Tibial nerve (tissue), 4 donors: ENCODE data around the gene CDH13. TPM values are rescaled to one million over a fixed set of nuclear protein-coding genes. Genes with fewer than 3 reads are reported as not detected.

Source experiments
- DNase-seq, 2 donors: peaks; one replicate each; pipeline ENCODE4 v3.0.0-alpha.2; 2019; ENCODE audit warnings: low spot score in 2 of 2
- H3K27ac ChIP-seq, 4 donors: fragments of 200-600 bp; sonication (generic) in 3 of 4; one replicate each; pipeline ENCODE4 v1.5.1; 2017 to 2019; ENCODE audit warnings: mild to moderate bottlenecking in 1 of 4
- H3K27me3 ChIP-seq, 2 donors: fragments of 200-600 bp; sonication (generic) in 1 of 2; one replicate each; pipeline versions ENCODE4 v1.5.1 to v1.6.0; 2017 to 2019
- H3K36me3 ChIP-seq, 3 donors: fragments of 200-600 bp; sonication (generic); one replicate each; pipeline ENCODE4 v1.5.1; 2018 to 2019
- H3K4me1 ChIP-seq, 4 donors: fragments of 200-600 bp; sonication (generic) in 3 of 4; one replicate each; pipeline ENCODE4 v1.5.1; 2017 to 2019
- H3K4me3 ChIP-seq, 4 donors: fragments of 200-600 bp; sonication (generic) in 3 of 4; one replicate each; pipeline ENCODE4 v1.5.1; 2017 to 2019; ENCODE audit warnings: mild to moderate bottlenecking in 1 of 4, moderate library complexity in 1 of 4
- H3K9me3 ChIP-seq, 4 donors: fragments of 200-600 bp; sonication (generic) in 3 of 4; one replicate each; pipeline ENCODE4 v1.5.1; 2017 to 2019
- CTCF ChIP-seq, 5 experiments: fragments of 200-600 bp in 3 of 5; fragments of 450-650 bp in 2 of 5; sonication (generic) in 3 of 5; IDR thresholded peaks; one replicate each; pipeline ENCODE4 v1.5.1; 2016 to 2019; ENCODE audit warnings: antibody characterized with exemption in 5 of 5, mild to moderate bottlenecking in 3 of 5, moderate library complexity in 2 of 5
- EP300 ChIP-seq, 2 donors: sonication (generic); formaldehyde crosslinking; IDR thresholded peaks; one replicate each; pipeline ENCODE4 v1.6.1; 2017; ENCODE audit warnings: antibody characterized with exemption in 2 of 2, mild to moderate bottlenecking in 1 of 2
- POLR2A ChIP-seq, 2 donors: fragments of 450-650 bp; IDR thresholded peaks; one replicate each; pipeline ENCODE4 v1.6.1; 2017; ENCODE audit warnings: antibody characterized with exemption in 2 of 2, mild to moderate bottlenecking in 2 of 2, moderate library complexity in 2 of 2
- WGBS, 2 donors: methylation state at CpG; one replicate each; pipeline ENCODE4 v1.1.5; 2018; 5-methylcytosine and 5-hydroxymethylcytosine counted together
- total RNA-seq, 4 donors: library from RNA; depleted of rRNA; stranded (reverse); fragments of >200 nt; gene quantifications; one replicate each; pipeline ENCODE4 v1.1.0, GENCODE V29; 2016

CDH13 gene
- total RNA-seq, 4 donors from 2014 or later: 4.1 to 14.4 (median 5.8) TPM

- H3K27ac ChIP-seq: no peak overlapping the region
- H3K4me3 ChIP-seq: no peak overlapping the region
- DNase-seq: no peak
- 93 to 95% methylated on average over 6 of the region's 6 CpGs for WGBS, 2 donors
- no peaks in the 10 kb centered on the region for H3K4me1 ChIP-seq
- H3K27me3 ChIP-seq: no peaks in the 10 kb centered on the region
- no peaks in the 10 kb centered on the region for H3K36me3 ChIP-seq
- H3K9me3 ChIP-seq: peaks cover 0 to 10% (median 0%) of the 10 kb centered on the region in 4 donors
- TF ChIP-seq EP300 (IDR thresholded peaks at IDR 0.05) (no peak), POLR2A (IDR thresholded peaks at IDR 0.05) (no peak), CTCF (IDR thresholded peaks at IDR 0.05) (no peak)
These were observed 499.3 kb downstream of the CDH13 start for GRCh38 chr16:83125999-83126568.

GRCh38 chr16:83128041-83128440 lies 501.3 kb downstream of the CDH13 start:
- Histone ChIP-seq H3K4me3 (no peak overlapping the region), H3K27ac (no peak overlapping the region), H3K4me1 (no peaks in the 10 kb centered on the region), H3K27me3 (no peaks in the 10 kb centered on the region), H3K9me3 (peaks cover 0 to 10% (median 0%) of the 10 kb centered on the region in 4 donors), H3K36me3 (no peaks in the 10 kb centered on the region)
- DNase-seq: no peak
- TF ChIP-seq CTCF (IDR thresholded peaks at IDR 0.05) (no peak), EP300 (IDR thresholded peaks at IDR 0.05) (no peak), POLR2A (IDR thresholded peaks at IDR 0.05) (no peak)
- 67 to 90% methylated on average over 6 of the region's 6 CpGs for WGBS, 2 donors

DNA sequence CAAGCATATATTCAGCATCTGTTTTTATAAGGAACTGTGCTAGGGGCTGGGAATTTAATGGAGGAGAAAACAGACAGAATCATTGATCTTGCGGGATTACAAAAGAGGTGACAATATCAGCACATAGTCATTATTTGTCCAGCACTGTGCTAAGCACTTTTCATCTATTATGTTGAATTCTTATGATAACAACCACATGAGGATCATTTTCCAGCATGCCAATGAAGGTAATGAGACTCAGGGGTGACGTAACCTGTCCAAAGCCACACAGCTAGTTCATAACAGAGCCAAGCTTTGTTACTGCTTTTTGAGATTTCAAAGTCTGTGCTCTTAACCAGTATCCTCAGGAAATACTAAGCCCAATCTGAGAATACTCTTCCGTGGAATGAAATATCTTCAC lies 503.3 kb downstream of the CDH13 start:
- no peak for DNase-seq
- Histone ChIP-seq H3K4me3 (no peak overlapping the region), H3K9me3 (peaks cover 0 to 10% (median 0%) of the 10 kb centered on the region in 4 donors), H3K27me3 (no peaks in the 10 kb centered on the region), H3K27ac (no peak overlapping the region), H3K4me1 (no peaks in the 10 kb centered on the region), H3K36me3 (no peaks in the 10 kb centered on the region)
- WGBS, 2 donors: 74 to 79% methylated on average over 3 of the region's 3 CpGs
- TF ChIP-seq EP300 (IDR thresholded peaks at IDR 0.05) (no peak), CTCF (IDR thresholded peaks at IDR 0.05) (no peak), POLR2A (IDR thresholded peaks at IDR 0.05) (no peak)

DNA sequence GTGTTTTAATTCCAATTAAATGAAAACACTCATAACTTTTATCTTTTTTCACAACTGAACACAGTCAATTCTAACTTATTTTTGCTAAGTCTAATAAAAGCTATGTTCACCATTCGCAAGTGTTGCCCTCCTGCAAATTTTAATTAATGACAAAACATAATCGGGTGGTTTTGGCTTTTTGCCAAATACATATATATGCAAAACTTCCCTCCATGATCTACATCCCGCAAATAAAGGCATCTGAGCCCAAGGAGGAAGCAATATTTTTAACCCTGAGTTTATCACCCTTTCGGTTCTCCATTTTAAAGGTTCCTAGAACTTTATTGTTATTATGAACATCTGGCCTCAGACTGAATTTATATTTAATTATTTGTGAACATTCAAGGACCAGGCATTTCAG lies 507.9 kb downstream of the CDH13 start:
- no peaks in the 10 kb centered on the region for H3K27me3 ChIP-seq
- H3K4me3 ChIP-seq: no peak overlapping the region
- no peak overlapping the region for H3K27ac ChIP-seq
- no peak for DNase-seq
- H3K4me1 ChIP-seq: peaks cover 0 to 10% (median 2%) of the 10 kb centered on the region in 4 donors
- no peaks in the 10 kb centered on the region for H3K9me3 ChIP-seq
- no peaks in the 10 kb centered on the region for H3K36me3 ChIP-seq
- no peak for TF ChIP-seq CTCF (IDR thresholded peaks at IDR 0.05)
- TF ChIP-seq EP300 (IDR thresholded peaks at IDR 0.05): no peak
- no peak for TF ChIP-seq POLR2A (IDR thresholded peaks at IDR 0.05)
- WGBS, 2 donors: 72 to 75% methylated on average over 4 of the region's 4 CpGs

- no peaks in the 10 kb centered on the region for H3K9me3 ChIP-seq
- no peak overlapping the region for H3K4me3 ChIP-seq
- H3K4me1 ChIP-seq: peaks cover 0 to 10% (median 2%) of the 10 kb centered on the region in 4 donors
- 86 to 91% methylated on average over 9 of the region's 9 CpGs for WGBS, 2 donors
- TF ChIP-seq EP300 (IDR thresholded peaks at IDR 0.05): no peak
- no peak for TF ChIP-seq POLR2A (IDR thresholded peaks at IDR 0.05)
- TF ChIP-seq CTCF (IDR thresholded peaks at IDR 0.05): no peak
- DNase-seq: no peak
- no peaks in the 10 kb centered on the region for H3K27me3 ChIP-seq
- H3K36me3 ChIP-seq: no peaks in the 10 kb centered on the region
- H3K27ac ChIP-seq: no peak overlapping the region
These were observed 509.6 kb downstream of the CDH13 start for GRCh38 chr16:83136419-83136818.
